ENCODE results near the gene APOA5. TPM values are rescaled to one million over a fixed set of nuclear protein-coding genes. Genes with fewer than 3 reads are reported as not detected.
"Not testable (repeated sequence)": the region's sequence is repeated elsewhere in the genome, so short reads cannot be mapped to it uniquely, and the experiment has no call there.

APOA5 gene
- polyA plus RNA-seq: 0.09 TPM
- long read RNA-seq, donor 1: 0 reads
- long read RNA-seq, donor 2: 0 reads
- long read RNA-seq, donor 3: 0 reads
- long read RNA-seq, donor 4: 0 reads
- long read RNA-seq, donor 5: 0 reads
- long read RNA-seq, donor 6: 0 reads
- long read RNA-seq, donor 7: 0 reads
- long read RNA-seq, donor 8: 0 reads
- long read RNA-seq, donor 9: 0 reads
- long read RNA-seq, donor 10: 0 reads
- long read RNA-seq, donor 11: 0 reads

GRCh38 chr11:116791813-116792143 lies at the start of gene APOA5:
TSS of gene APOA5 (minus strand) at chr11:116791879. CDS start at chr11:116791860, 19 bp downstream.
- DNase-seq: no peak
- Histone ChIP-seq H3K4me3 (ENCODE audit: low read length) (no peak within 1 kb of the TSS), H3K9me3 (ENCODE audit: control insufficient read depth, low read depth, low read length) (no peaks in the 10 kb centered on the region), H3K27ac (ENCODE audit: low read length) (no peak within 1 kb of the TSS), H3K36me3 (ENCODE audit: control insufficient read depth, insufficient read depth, low read length) (no peaks in the 10 kb centered on the region), H3K27me3 (ENCODE audit: control insufficient read depth, insufficient read depth, low read length) (no peaks in the 10 kb centered on the region), H3K4me1 (ENCODE audit: control insufficient read depth, insufficient read depth, low read length) (peaks cover 32% of the 10 kb centered on the region)
- WGBS (ENCODE audit: insufficient coverage, low lambda C conversion rate): no CpG with 5 or more reads among the region's 7 CpGs

GRCh38 chr11:116840746-116841296 lies 49.1 kb upstream of the APOA5 start:
- no peak for DNase-seq
- WGBS (ENCODE audit: insufficient coverage, low lambda C conversion rate): no CpG with 5 or more reads among the region's 9 CpGs
- H3K36me3 ChIP-seq (ENCODE audit: control insufficient read depth, insufficient read depth, low read length): peaks cover 17% of the 10 kb centered on the region
- H3K4me1 ChIP-seq (ENCODE audit: control insufficient read depth, insufficient read depth, low read length): peaks cover 69% of the 10 kb centered on the region
- H3K4me3 ChIP-seq (ENCODE audit: low read length): no peak overlapping the region
- H3K27ac ChIP-seq (ENCODE audit: low read length): peak overlapping the region; percentile 96
- no peaks in the 10 kb centered on the region for H3K27me3 ChIP-seq (ENCODE audit: control insufficient read depth, insufficient read depth, low read length)
- H3K9me3 ChIP-seq (ENCODE audit: control insufficient read depth, low read depth, low read length): no peaks in the 10 kb centered on the region

- no peak for DNase-seq
- no peaks in the 10 kb centered on the region for H3K9me3 ChIP-seq (ENCODE audit: control insufficient read depth, low read depth, low read length)
- H3K27me3 ChIP-seq (ENCODE audit: control insufficient read depth, insufficient read depth, low read length): no peaks in the 10 kb centered on the region
- peak overlapping the region; percentile 96 for H3K27ac ChIP-seq (ENCODE audit: low read length)
- no peak overlapping the region for H3K4me3 ChIP-seq (ENCODE audit: low read length)
- H3K36me3 ChIP-seq (ENCODE audit: control insufficient read depth, insufficient read depth, low read length): peaks cover 14% of the 10 kb centered on the region
- no CpG with 5 or more reads among the region's 6 CpGs for WGBS (ENCODE audit: insufficient coverage, low lambda C conversion rate)
- peaks cover 73% of the 10 kb centered on the region for H3K4me1 ChIP-seq (ENCODE audit: control insufficient read depth, insufficient read depth, low read length)
These were observed 48.6 kb upstream of the APOA5 start for GRCh38 chr11:116840224-116840745.

DNA sequence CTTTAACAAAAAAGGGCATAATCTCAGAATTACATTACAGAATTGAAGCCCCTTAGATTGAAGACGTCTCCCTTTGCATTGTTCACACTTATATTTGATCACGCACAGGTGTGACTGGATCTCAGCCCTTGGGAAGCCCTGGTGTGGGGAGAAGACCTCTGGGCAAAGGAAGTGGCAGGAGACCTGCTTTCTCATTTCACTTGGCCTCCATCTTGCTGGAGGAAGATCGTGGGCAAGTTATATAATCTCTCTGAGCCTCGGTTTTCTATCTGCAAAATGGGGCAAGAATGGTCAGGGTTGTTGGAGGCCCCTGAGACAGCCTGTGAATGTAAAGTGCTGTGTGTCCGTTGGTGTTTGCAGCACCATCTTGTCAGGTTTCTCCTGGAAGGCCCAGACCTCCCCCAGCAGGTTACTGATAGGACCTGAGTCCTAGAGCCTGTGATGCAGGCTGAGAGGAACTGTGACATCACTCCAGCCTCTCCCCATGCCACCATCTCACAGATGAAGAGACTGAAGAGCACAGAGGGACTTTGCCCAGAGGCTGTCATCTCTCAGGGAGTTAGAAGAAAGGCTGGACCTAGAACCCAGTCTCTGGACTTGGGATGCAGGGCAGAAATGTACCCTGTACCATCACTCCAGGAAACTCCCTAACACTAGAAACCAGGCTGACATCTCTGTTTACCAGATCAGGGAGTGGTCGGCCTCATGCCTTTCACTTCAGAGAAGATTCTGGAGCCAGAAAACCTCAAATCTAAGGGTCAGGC lies 46.8 kb upstream of the APOA5 start:
- peaks cover 69% of the 10 kb centered on the region for H3K4me1 ChIP-seq (ENCODE audit: control insufficient read depth, insufficient read depth, low read length)
- WGBS (ENCODE audit: insufficient coverage, low lambda C conversion rate): no CpG with 5 or more reads among the region's 6 CpGs
- DNase-seq: peak; percentile 82 to 91

GRCh38 chr11:116837231-116838091 lies 45.8 kb upstream of the APOA5 start, which contains the start of gene APOA1:
TSS of gene APOA1 (minus strand) at chr11:116837622. CDS start at chr11:116837387, 235 bp downstream.
- H3K27ac ChIP-seq (ENCODE audit: low read length): peak within 1 kb of the TSS; percentile 96
- peak; percentile 88 to 89 for DNase-seq
- H3K9me3 ChIP-seq (ENCODE audit: control insufficient read depth, low read depth, low read length): no peaks in the 10 kb centered on the region
- peak within 1 kb of the TSS; percentile 74 for H3K4me3 ChIP-seq (ENCODE audit: low read length)
- H3K27me3 ChIP-seq (ENCODE audit: control insufficient read depth, insufficient read depth, low read length): no peaks in the 10 kb centered on the region
- H3K36me3 ChIP-seq (ENCODE audit: control insufficient read depth, insufficient read depth, low read length): peaks cover 8% of the 10 kb centered on the region
- no CpG with 5 or more reads among the region's 19 CpGs for WGBS (ENCODE audit: insufficient coverage, low lambda C conversion rate)
- peaks cover 66% of the 10 kb centered on the region for H3K4me1 ChIP-seq (ENCODE audit: control insufficient read depth, insufficient read depth, low read length)

More for the DNA sequence above, 46.8 kb upstream of the APOA5 start:
- Histone ChIP-seq H3K27ac (ENCODE audit: low read length) (peak overlapping the region; percentile 96), H3K27me3 (ENCODE audit: control insufficient read depth, insufficient read depth, low read length) (no peaks in the 10 kb centered on the region), H3K4me3 (ENCODE audit: low read length) (no peak overlapping the region), H3K36me3 (ENCODE audit: control insufficient read depth, insufficient read depth, low read length) (peaks cover 6% of the 10 kb centered on the region), H3K9me3 (ENCODE audit: control insufficient read depth, low read depth, low read length) (no peaks in the 10 kb centered on the region)

DNA sequence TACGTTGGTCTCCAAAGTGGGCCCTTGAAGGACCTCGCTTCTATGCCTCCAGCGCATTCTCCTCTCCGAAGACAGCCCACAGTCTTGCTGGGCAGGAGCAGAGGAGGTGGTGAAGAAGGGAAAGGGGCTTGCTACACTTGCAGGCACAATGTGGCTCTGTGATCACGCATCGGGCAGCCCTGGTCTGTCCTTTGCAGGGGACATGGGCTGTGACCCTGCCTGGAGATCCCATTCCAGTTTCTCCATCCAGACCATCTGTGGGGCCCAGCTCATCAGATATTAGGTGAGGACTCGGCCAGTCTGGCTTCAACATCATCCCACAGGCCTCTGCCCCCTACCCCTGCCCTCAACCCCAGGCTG lies 44.9 kb upstream of the APOA5 start:
- no CpG with 5 or more reads among the region's 7 CpGs for WGBS (ENCODE audit: insufficient coverage, low lambda C conversion rate)
- Histone ChIP-seq H3K4me3 (ENCODE audit: low read length) (peak overlapping the region; percentile 74), H3K27me3 (ENCODE audit: control insufficient read depth, insufficient read depth, low read length) (no peaks in the 10 kb centered on the region), H3K9me3 (ENCODE audit: control insufficient read depth, low read depth, low read length) (no peaks in the 10 kb centered on the region), H3K36me3 (ENCODE audit: control insufficient read depth, insufficient read depth, low read length) (peaks cover 10% of the 10 kb centered on the region), H3K27ac (ENCODE audit: low read length) (peak overlapping the region; percentile 96), H3K4me1 (ENCODE audit: control insufficient read depth, insufficient read depth, low read length) (peaks cover 68% of the 10 kb centered on the region)
- DNase-seq: peak in 1 of 2 donors; percentile 51

- WGBS (ENCODE audit: insufficient coverage, low lambda C conversion rate): 20% methylated on average over 1 of the region's 57 CpGs
- Histone ChIP-seq H3K36me3 (ENCODE audit: control insufficient read depth, insufficient read depth, low read length) (peaks cover 10% of the 10 kb centered on the region), H3K27me3 (ENCODE audit: control insufficient read depth, insufficient read depth, low read length) (no peaks in the 10 kb centered on the region)
These were observed 44.3 kb upstream of the APOA5 start for GRCh38 chr11:116835791-116836631.

GRCh38 chr11:116835042-116835772 lies 43.5 kb upstream of the APOA5 start:
- Histone ChIP-seq H3K27ac (ENCODE audit: low read length) (peak overlapping the region; percentile 96), H3K9me3 (ENCODE audit: control insufficient read depth, low read depth, low read length) (no peaks in the 10 kb centered on the region), H3K4me3 (ENCODE audit: low read length) (peak overlapping the region; percentile 74), H3K27me3 (ENCODE audit: control insufficient read depth, insufficient read depth, low read length) (no peaks in the 10 kb centered on the region), H3K4me1 (ENCODE audit: control insufficient read depth, insufficient read depth, low read length) (peaks cover 61% of the 10 kb centered on the region), H3K36me3 (ENCODE audit: control insufficient read depth, insufficient read depth, low read length) (peaks cover 10% of the 10 kb centered on the region)
- DNase-seq: no peak
- no CpG with 5 or more reads among the region's 28 CpGs for WGBS (ENCODE audit: insufficient coverage, low lambda C conversion rate)

More at GRCh38 chr11:116835791-116836631, 44.3 kb upstream of the APOA5 start:
- peak overlapping the region; percentile 96 for H3K27ac ChIP-seq (ENCODE audit: low read length)
- no peaks in the 10 kb centered on the region for H3K9me3 ChIP-seq (ENCODE audit: control insufficient read depth, low read depth, low read length)
- peak; percentile 92 to 95 for DNase-seq
- peak overlapping the region; percentile 74 for H3K4me3 ChIP-seq (ENCODE audit: low read length)
- H3K4me1 ChIP-seq (ENCODE audit: control insufficient read depth, insufficient read depth, low read length): peaks cover 64% of the 10 kb centered on the region

- DNase-seq; H3K36me3 ChIP-seq (ENCODE audit: control insufficient read depth, insufficient read depth, low read length); H3K27me3 ChIP-seq (ENCODE audit: control insufficient read depth, insufficient read depth, low read length); H3K9me3 ChIP-seq (ENCODE audit: control insufficient read depth, low read depth, low read length): not testable (repeated sequence)
- Histone ChIP-seq H3K27ac (ENCODE audit: low read length) (peak overlapping the region; percentile 96), H3K4me1 (ENCODE audit: control insufficient read depth, insufficient read depth, low read length) (peaks cover 62% of the 10 kb centered on the region), H3K4me3 (ENCODE audit: low read length) (peak overlapping the region; percentile 74)
- WGBS (ENCODE audit: insufficient coverage, low lambda C conversion rate): no CpG with 5 or more reads among the region's 13 CpGs
These were observed 42.9 kb upstream of the APOA5 start for GRCh38 chr11:116834535-116835041.

Data from large intestine (tissue), 12 donors.